Endometrial microvascular endothelial cells (primary cell): ENCODE results near the gene IL1RAP. TPM values are rescaled to one million over a fixed set of nuclear protein-coding genes. Genes with fewer than 3 reads are reported as not detected.

Experiments
- in situ Hi-C: cut with HindIII; loops from 2 replicates; pipeline ENCODE4 v1.10.0; 2017; ENCODE audit warnings: low sequenced_read_pairs, low pct_unique_long_range_greater_than_20kb; ENCODE audit errors: inconsistent ontology term
- total RNA-seq: library from RNA; depleted of rRNA; stranded (reverse); fragments of >200 nt; gene quantifications from one replicate; pipeline ENCODE4 v1.2.3, GENCODE V29; 2015; ENCODE audit errors: inconsistent ontology term

Gene IL1RAP
- total RNA-seq, 1 donor from 2014 or later = 13.6 TPM

DNA sequence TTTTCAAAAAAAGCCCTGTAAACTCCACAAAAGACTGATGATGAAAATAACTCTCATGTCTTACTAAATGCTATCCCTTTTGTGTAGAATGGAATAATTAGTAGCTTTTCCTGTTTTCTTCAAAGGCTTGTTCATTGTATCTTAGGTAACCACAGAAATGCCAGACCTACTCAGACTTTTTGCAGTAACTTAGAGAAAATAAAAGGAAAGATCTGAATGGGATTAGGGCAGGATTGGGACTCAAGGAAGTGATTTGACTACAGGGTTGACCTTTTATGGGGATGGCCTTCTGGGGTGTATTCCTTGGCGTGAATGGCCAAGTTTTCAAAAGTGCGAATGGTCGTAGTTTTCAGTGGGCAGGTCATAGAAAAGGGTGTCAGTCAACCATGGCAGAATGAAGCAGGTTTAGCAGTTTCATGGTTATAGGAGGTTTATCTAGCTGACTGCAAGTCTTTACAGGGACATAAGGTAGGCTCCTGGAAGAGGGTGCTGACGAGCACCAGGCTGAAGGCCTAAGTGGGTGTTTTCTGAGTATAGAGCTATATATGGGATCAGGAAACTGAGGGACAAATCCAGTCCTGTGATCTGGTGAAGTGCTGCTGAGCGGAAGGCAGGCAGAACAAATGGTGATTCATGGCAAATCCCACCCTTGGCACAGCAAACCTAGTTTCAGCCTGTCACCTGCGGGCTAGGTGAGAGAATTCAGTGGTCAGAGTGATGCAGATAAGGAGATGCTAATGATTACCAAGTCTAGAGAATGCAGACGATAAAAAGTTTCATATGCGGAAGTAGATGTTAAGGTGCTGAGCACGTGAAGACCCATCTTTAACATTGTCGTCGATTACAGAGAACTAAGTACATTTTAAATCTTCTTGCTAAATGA, 46.4 kb downstream of the IL1RAP start:
- in situ Hi-C loops = no loop called here

DNA sequence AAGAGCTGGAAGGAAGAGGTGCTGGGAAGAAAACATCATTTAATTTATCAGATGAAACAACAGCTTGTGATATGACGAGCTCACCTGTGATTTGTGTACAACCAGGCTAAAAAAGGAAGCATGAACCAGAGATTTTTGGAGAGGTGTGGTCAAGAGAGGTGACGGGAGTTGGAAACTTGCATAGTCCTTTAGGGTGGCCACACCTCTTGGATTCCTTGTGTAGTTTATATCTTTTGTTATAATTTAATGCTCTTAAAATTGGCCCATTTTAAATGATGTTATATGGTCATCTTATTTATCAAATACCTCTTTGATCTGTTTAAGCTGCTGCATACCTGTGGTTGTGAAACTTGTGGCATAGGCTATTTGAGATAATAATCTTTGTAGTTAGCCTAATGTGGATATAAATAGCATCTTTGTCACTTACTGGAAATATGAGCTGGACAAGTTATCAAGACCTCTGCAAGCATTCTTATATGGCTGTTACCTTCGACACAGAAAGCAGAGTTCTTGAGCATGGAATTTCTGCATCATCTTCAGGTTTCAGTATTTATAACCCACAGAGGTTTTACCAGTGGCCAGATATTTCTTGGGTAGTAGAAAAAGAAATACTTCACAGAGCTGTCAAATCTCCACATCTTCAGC, 49.1 kb downstream of the IL1RAP start:
- in situ Hi-C loops = no loop called here

DNA sequence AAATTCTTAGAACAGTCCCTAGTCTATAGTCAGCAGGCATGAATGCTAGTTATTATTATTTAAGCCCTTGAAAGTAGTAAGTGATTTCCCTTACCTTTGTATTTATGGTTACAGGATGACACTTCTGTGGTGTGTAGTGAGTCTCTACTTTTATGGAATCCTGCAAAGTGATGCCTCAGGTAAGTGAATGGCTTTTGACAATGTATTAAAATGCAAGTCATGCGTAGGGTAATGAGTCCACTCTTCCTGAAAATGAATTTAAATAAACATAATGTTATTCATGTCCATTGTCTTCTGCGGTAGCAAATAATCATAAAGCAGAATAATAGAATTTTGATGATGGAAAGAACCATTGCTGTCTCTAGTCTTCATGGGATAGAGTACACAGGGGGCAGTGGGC, 50.3 kb downstream of the IL1RAP start:
- in situ Hi-C loops = no loop called here

DNA sequence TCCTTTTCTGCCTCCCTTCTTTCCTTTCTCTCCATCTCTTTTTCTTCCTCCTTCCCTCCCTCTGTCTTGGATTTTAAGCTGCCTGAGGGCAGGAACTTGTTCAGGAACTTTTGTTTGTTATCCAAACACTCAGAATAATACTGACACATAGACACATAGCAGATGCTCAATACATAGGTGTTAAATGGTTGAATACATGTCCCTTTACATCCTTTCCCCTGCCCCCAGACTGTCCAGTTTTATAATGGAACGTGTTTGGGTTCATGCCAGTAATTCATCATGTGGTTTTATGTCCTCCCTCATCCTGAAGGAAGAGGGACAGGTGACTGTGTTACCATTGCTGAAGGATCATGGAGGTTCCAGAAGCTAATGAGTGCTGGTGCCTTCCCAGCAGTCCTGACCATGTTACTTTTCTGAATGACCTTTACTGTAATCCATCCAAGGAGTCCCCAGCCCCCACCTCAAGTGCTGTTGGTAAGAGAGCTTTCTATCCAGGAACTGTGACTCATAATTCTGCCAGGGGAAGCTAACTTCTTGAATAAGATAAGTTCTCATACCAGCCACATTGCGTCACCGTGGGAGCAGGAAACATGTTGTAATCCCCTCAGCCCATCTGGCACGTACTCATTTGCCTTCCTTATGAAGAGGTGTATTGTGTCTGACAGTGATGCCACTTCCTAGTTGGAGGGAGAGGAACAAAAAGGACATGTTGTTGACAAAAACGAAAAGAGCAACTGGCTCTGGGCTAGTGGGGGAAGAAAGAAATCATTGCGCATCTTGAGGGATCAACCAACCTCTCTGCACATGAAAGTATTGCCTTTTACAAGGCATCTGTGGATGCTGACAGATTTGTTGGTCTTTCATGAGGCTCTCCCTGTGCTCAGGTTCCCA, 52.4 kb downstream of the IL1RAP start:
- in situ Hi-C loops = no loop called here

DNA sequence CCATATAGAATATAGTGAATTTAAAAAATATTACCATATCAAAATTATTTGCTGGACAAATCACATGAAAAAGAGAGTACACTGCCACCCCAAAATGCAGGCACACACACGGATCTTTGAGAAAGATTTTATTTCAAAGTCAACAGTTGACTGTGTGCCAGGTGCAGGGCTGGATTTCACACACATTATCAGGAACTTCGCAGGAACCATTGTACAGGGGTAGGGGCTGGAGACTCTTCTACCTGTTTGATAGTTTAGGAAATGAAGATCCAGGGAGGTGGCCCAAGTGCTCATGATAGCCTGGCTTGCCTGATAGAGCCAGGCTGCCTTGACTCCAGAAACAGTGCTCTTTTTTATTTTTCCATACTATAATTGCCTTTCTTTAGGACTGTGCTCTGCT, 54.2 kb downstream of the IL1RAP start:
- in situ Hi-C loops = no loop called here

DNA sequence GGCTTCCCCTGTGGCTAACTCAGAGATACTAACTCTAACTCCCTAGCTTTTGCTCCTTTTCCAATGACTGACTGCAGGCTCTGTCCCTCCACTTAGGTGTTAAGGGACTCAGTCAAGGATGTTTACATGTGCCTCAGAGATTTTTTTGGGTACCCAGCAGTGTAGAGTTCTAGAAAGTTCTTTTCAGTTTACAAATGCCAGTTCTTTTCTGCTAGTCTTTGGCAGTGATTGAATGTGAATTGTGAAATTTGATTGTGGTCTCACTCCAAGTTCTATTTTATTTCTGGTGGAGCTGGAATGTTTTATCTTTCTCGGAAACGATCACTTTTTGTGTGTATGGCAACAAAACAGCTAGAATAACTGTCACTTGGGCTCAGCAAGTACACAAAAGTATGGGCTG, 60.6 kb downstream of the IL1RAP start:
- in situ Hi-C loops = no loop called here

DNA sequence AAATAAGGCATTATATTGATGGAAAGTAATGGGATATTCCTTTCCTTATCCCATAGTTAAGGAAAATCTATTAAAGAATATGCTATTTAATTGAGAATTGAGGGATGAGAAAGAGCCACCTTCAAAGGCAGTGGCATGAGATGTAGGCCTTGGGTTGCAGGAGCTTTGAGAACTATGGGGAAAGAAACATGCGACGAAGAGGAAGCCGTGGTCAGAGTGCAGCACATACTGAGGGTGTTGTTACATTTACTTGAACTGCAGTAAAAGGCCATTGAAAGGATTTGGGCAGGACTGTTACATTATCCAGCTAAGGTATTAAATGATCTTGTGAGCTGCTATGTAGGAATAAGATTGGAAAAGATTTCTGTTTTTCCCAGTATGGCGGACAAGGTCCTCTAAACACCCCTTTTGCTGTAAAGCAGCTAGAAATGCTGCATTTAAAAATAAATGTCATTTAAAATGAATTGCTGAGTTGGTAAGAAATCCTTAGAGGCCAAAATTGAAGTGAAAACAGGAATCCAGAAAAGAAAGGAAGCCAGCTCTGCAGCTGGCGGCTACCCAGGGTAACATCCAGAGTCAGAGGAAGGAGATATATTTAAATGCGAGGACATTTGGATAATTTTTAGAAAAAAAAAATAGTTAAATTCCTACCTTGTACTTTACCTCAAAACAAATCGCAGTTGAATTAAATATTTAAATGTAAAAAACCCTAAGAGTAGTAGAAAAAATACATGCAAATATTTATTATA, 61.7 kb downstream of the IL1RAP start:
- in situ Hi-C loops = no loop called here

DNA sequence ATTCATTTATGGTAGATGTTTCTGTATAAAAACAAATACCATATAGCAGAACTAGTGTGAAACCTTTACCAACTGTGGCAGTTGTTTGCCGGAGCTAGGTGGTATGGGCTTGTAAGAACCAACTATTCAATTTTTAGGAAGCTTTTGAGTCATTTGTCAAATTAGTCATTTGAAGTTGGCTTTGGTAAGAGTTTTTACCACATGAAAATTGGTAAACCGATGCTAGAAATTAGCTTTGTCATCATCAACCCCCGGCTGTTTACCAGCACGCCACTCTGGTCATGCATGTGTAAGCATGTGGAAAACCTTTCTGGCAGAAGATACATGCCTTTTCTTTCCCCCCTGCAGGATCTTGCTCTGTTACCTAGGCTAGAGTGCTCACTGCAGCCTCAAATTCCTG, 63.3 kb downstream of the IL1RAP start:
- in situ Hi-C loops = no loop called here

DNA sequence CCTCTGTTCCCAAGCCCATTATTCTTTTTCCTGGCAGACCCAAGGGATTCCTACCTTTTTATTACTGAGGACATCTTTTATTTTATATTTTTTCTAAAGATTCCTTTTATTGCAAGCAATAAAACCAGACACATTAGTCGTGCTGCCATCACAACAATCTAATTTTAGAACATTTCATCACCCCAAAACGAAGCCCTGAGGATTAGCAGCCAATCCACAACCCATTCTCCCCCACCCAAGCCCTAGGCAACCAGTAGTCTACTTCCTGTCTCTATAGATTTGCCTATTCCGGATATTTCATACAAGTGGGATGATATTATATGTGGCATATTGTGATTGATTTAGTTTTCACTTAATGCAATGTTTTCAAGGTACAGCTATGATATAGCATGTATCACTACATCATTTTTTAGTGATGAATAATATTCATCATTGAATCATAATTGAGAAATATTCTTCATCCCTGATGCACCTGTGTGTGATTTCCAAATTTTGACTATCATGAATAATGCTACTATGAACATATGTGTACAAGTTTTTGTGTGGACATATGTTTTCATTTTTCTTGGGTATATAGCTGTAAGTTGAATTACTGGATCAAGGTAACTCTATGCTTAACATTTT, 65.7 kb downstream of the IL1RAP start:
- in situ Hi-C loops = no loop called here

DNA sequence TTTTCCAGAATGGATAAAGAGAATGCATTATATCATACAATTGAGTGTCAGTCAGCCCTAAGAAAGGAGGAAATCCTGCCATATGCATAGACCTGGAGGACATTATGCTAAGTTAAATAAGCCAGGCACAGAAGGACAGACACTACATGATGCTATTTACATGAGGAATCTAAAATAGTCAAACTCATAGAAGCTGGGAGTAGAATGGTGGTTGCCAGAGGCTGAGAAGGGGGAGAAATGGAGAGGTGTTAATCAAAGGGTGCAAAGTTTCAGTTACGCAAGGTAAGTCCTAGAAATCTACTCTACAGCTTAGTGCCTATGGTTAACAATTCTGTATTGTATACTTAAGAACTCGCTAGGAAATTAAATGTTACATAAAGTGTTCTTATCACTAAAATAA, 66.5 kb downstream of the IL1RAP start:
- in situ Hi-C loops = no loop called here

DNA sequence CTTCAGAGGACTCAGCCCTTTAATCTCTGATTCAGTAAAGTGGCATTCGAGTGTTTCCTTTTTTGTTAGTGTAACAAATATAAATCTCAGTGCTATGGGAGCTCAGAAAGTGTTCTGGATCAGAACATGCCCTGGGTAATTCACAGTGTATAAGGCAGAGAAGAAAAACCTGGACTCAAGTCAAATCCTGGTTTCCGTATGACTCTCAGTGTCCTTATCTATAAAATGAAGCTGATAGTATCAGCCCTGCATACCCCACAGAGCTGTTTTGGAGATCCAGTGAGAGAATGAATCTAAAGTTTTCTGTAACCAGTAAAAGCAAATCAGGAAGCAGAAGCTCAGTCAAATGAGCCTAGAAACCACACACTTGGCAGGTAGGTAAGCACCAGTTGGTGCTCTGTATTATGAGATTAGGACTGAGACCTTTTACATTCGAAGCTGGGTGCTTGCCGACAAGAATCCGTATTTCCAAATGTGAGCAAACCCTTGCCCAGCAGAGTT, 67.2 kb downstream of the IL1RAP start:
- in situ Hi-C loops = no loop called here

DNA sequence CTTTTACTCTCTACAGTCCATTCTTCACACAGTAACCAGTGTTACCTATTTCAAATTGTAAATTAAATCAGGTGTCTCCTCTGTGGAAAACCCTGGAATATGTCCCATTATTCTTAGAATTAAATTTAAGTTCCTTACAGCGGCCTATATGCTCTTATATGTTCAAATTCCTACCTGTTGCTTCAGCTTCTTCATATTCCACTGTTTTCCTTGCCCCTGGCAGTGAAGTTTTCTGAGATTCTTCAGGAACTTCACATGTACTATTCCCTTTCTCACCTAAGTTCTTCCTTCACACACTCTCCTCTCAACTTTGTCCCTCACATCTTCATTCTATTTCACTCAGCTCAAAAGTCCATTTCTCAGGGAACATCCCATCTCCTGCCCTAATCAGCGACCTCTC, 68.8 kb downstream of the IL1RAP start:
- in situ Hi-C loops = no loop called here

DNA sequence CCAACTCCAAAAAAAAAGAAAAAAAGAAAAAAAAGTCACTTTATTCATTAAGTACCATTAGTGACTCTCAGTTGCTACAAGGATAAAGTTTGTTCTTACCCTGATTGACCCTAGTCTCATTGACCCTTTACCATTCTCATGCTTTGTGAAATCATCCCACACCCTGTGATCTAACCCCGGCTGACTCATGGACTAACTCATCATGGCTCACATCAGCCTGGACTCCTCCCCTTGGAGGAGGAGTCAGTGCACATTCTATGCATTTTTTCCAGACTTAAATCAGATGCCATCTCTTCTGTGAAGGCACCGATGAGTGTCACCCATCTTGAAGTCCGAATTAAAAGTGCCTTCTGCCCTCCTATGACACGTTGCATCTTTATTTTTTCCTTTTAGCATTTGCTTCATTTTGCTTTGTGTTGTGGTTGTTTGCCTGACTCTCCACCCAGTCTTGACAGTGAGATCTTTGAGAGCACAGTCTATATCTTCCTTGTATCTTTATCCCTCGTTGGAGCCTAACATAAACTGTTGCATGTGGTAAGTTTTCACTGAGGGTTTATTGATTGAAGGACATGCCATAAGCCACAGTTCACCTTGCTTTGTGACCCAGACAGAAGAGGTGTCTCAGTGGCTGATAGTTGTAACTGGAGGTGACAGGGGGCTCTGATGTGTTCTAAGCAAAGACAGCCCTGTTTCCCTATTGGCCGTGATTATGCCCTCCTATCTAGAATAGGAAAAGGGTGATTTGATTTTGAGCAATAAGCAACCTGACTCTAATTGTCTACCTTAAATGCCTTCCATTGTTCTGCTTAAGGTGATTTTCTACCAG, 72.1 kb downstream of the IL1RAP start:
- in situ Hi-C loops = no loop called here

DNA sequence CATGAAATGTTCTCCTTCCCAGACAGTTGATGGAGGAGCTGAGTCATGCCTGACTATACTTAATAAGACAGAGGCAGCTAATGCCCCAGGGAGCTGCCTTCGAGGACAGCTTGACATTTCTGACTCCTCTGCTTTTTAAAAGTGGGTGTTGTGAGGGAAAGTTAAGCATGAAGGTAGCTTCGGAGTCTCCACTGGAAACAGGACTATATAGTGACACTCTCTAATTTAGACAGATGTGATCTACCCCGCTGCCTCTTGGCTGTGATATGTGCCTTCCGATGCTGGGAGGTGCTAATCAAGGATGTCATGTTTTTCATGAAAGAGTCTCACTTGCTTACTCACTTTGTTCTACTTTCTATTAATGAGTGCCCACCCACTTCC, 72.7 kb downstream of the IL1RAP start:
- in situ Hi-C loops = no loop called here

DNA sequence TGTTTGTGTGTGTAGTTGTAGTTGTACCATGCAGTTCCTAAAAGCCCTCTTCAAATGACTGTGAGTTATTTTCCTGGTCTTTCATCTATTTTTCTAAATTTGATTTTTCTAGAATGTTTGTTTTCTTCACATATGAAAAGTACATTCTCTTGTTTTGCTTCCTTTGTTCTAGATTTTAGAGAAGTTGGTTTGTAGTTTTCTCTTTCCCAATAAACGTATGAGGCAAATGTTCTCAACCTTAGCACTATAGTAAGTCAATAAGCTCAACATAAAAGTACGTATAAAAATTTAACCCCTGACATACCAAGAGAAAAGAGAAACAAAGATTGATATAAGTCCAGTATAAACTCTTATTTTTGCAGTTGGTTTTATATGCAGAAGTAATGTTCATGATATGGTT, 74.7 kb downstream of the IL1RAP start:
- in situ Hi-C loops = no loop called here

DNA sequence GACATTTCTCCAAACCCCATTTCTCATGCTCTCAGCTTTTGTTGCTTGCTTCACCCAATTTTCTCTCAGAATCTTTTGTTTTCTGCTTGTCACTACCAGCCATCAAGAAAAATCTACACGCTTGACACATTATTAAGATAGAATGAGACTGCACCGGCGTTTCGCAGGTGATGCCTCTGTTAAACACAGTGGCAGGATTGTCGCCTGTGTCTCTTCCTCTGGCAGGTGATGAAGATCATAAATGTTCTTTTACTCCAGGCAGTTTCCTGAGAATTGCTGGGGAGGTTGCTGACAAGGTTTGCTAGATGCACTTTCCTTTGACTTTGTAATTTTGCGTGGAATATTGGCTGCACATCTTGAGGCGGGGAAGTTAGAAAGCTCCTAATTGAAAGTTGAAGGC, 75.4 kb downstream of the IL1RAP start:
- in situ Hi-C loops = no loop called here

DNA sequence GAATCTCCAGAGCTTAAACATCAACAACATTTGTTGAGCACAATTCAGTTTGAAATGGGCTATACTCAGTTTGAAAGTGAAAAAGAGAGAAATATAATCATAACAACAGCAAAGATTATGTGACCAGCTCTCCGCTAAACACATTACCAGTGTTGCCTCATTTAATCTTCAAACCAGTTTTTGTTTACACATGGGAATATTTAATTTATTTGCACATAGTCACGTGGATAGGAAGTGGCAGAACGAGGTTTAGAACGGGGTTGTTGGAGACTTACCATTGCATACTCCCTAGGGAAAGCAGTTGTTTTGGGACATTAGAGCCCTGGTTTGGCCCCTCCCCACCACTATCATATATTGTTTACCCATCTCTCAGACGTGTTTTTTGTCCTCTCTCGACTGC, 77.2 kb downstream of the IL1RAP start:
- in situ Hi-C loops = no loop called here

DNA sequence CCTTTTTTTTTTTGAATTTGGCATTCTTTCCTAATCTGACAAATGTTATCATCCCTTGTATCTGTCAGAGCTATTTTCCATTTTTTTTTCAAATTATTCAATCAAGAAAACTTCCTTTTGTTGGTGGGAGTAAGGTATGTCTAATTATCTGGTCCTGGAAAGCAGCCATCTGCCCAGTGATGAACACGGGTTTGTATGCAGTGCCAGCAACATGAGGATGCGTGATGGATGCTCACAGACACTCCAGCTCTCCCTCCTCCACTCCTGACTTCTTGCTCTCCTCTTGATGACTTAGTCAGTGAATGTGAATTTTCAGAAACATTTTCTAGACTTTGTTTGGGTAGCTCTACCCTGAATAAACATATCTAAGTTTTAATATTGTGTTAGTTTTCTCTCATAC, 79.2 kb downstream of the IL1RAP start:
- in situ Hi-C loops = no loop called here
